ENCODE results near the gene SUSD3.

- no peak for TF ChIP-seq ZFX (IDR thresholded peaks at IDR 0.05)
- no peak for TF ChIP-seq CTCF (conservative IDR thresholded peaks at IDR 0.05)
These were observed 1.4 kb downstream of the SUSD3 start for GRCh38 chr9:93059715-93060578.
